H1 (cell line): ENCODE data around the gene UQCRQ. TPM values are rescaled to one million over a fixed set of nuclear protein-coding genes. Genes with fewer than 3 reads are reported as not detected.
A peak's percentile ranks its signal among the peaks of the same experiment; 100 is the strongest.

Experiments
- CTCF ChIA-PET: fragments of 300-600 bp; sonication (Branson Sonifier 250); formaldehyde crosslinking; loops from one replicate; lab custom pipeline; 2021; ENCODE audit not compliant: partially characterized antibody; lab: Charles Lee
- POLR2A ChIA-PET: fragments of 300-600 bp; sonication (Branson Sonifier 250); formaldehyde crosslinking; loops from one replicate; lab custom pipeline; 2021; ENCODE audit warnings: inconsistent platforms; ENCODE audit not compliant: partially characterized antibody; lab: Charles Lee
- DNase-seq, 2 experiments: peaks; one replicate each; pipeline versions ENCODE4 v3.0.0 to v3.0.0-alpha.2; 2010 to 2022; ENCODE audit warnings: low spot score in 2 of 2, low read depth in 1 of 2, mixed read lengths in 1 of 2
- FAIRE-seq: peaks from 2 replicates; lab custom pipeline; 2011; peaks lifted over from hg19 to GRCh38; lab: Jason Lieb, UNC
- H2AFZ ChIP-seq: 2 replicates; pipeline ENCODE4 v1.8.1; 2012; ENCODE audit warnings: low read length, inconsistent platforms
- H2AK5ac ChIP-seq: 2 replicates; pipeline ENCODE4 v1.6.1; 2013; ENCODE audit warnings: low read depth, low read length
- H2BK120ac ChIP-seq: replicated peaks from 2 replicates; pipeline ENCODE3; 2013; ENCODE audit warnings: low read depth, low read length, inconsistent platforms
- H2BK12ac ChIP-seq: 2 replicates; pipeline ENCODE4 v1.6.1; 2013; ENCODE audit warnings: low read depth, low read length
- H2BK15ac ChIP-seq: 2 replicates; pipeline ENCODE4 v1.6.1; 2013; ENCODE audit warnings: low read length
- H2BK20ac ChIP-seq: 2 replicates; pipeline ENCODE4 v1.6.1; 2013; ENCODE audit warnings: low read length
- H2BK5ac ChIP-seq: 2 replicates; pipeline ENCODE4 v1.6.1; 2013; ENCODE audit warnings: low read depth, low read length
- H3K14ac ChIP-seq: 2 replicates; pipeline ENCODE4 v1.6.1; 2013; ENCODE audit warnings: inconsistent platforms; ENCODE audit not compliant: insufficient read length
- H3K18ac ChIP-seq: 2 replicates; pipeline ENCODE4 v1.6.1; 2013; ENCODE audit warnings: low read length; ENCODE audit errors: extremely low read depth
- H3K23ac ChIP-seq: 2 replicates; pipeline ENCODE4 v1.6.1; 2013; ENCODE audit warnings: inconsistent platforms; ENCODE audit not compliant: insufficient read length
- H3K23me2 ChIP-seq: 2 replicates; pipeline ENCODE4 v1.6.1; 2013; ENCODE audit warnings: low read depth, low read length
- H3K27ac ChIP-seq: 2 replicates; pipeline ENCODE4 v1.6.1; 2011; ENCODE audit warnings: low read depth, low read length, inconsistent platforms
- H3K27me3 ChIP-seq, 4 experiments: replicated peaks in 1 of 4; 1 replicate in 1 of 4; 2 replicates in 3 of 4; pipeline versions ENCODE4 v1.6.1 to v1.8.1; 2011 to 2013; ENCODE audit warnings: low read length in 3 of 4, mild to moderate bottlenecking in 3 of 4, inconsistent platforms in 2 of 4, mixed read lengths in 2 of 4, moderate library complexity in 1 of 4; ENCODE audit not compliant: control insufficient read depth in 3 of 4, insufficient read depth in 3 of 4; ENCODE audit errors: extremely low read depth in 1 of 4
- H3K36me3 ChIP-seq, 4 experiments: 2 replicates each; pipeline versions ENCODE4 v1.6.1 to v1.8.1; 2011 to 2013; ENCODE audit warnings: mild to moderate bottlenecking in 4 of 4, low read length in 3 of 4, moderate library complexity in 2 of 4, control low read depth in 1 of 4, inconsistent platforms in 1 of 4; ENCODE audit not compliant: insufficient read depth in 4 of 4, control insufficient read depth in 2 of 4
- H3K4ac ChIP-seq: replicated peaks from 2 replicates; pipeline ENCODE3; 2013; ENCODE audit warnings: low read length, low read depth, mixed read lengths, inconsistent platforms; ENCODE audit not compliant: insufficient read length
- H3K4me1 ChIP-seq, 4 experiments: replicated peaks in 1 of 4; 1 replicate in 1 of 4; 2 replicates in 3 of 4; pipeline versions ENCODE4 v1.6.1 to v1.8.1; 2011 to 2013; ENCODE audit warnings: low read length in 3 of 4, inconsistent platforms in 2 of 4, mixed read lengths in 1 of 4; ENCODE audit not compliant: insufficient read depth in 4 of 4, control insufficient read depth in 3 of 4
- H3K4me2 ChIP-seq, 2 experiments: 2 replicates each; pipeline versions ENCODE4 v1.6.1 to v1.8.1; 2011 to 2013; ENCODE audit warnings: low read depth in 2 of 2, low read length in 2 of 2, control low read depth in 1 of 2, inconsistent platforms in 1 of 2, mild to moderate bottlenecking in 1 of 2; ENCODE audit not compliant: insufficient read depth in 1 of 2
- H3K4me3 ChIP-seq, 4 experiments: fragments of 200-600, 300-600 bp in 1 of 4; sonication (generic), shearing (Covaris generic), sonication (Bioruptor Twin) in 1 of 4; 2 replicates each; pipeline versions ENCODE4 v1.5.1 to v1.8.1; 2011 to 2016; ENCODE audit warnings: low read length in 4 of 4, low read depth in 3 of 4, control low read depth in 2 of 4, inconsistent platforms in 2 of 4, mild to moderate bottlenecking in 2 of 4, mixed read lengths in 1 of 4, moderate library complexity in 1 of 4; ENCODE audit not compliant: insufficient read depth in 2 of 4; ENCODE audit errors: extremely low read depth in 1 of 4
- H3K56ac ChIP-seq: replicated peaks from 2 replicates; pipeline ENCODE3; 2013; ENCODE audit warnings: low read depth, mild to moderate bottlenecking, mixed read lengths, low read length, inconsistent platforms; ENCODE audit not compliant: insufficient read length
- H3K79me1 ChIP-seq: 2 replicates; pipeline ENCODE4 v1.6.1; 2013; ENCODE audit warnings: low read depth, low read length, control low read depth
- H3K79me2 ChIP-seq, 2 experiments: 2 replicates each; pipeline versions ENCODE4 v1.6.1 to v1.8.1; 2012 to 2013; ENCODE audit warnings: low read length in 2 of 2, mild to moderate bottlenecking in 2 of 2, inconsistent platforms in 1 of 2; ENCODE audit not compliant: insufficient read depth in 2 of 2, control insufficient read depth in 1 of 2
- H3K9ac ChIP-seq, 4 experiments: replicated peaks in 1 of 4; 1 replicate in 1 of 4; 2 replicates in 3 of 4; pipeline versions ENCODE4 v1.6.1 to v1.8.1; 2011 to 2013; ENCODE audit warnings: low read depth in 3 of 4, low read length in 3 of 4, control low read depth in 2 of 4, mild to moderate bottlenecking in 2 of 4, moderate library complexity in 2 of 4, inconsistent platforms in 1 of 4; ENCODE audit errors: extremely low read depth in 1 of 4
- H3K9me3 ChIP-seq, 2 experiments: 2 replicates each; pipeline versions ENCODE4 v1.6.1 to v1.8.1; 2012 to 2013; ENCODE audit warnings: mild to moderate bottlenecking in 2 of 2, moderate library complexity in 2 of 2, control low read depth in 1 of 2, inconsistent platforms in 1 of 2, low read depth in 1 of 2, low read length in 1 of 2, mixed read lengths in 1 of 2; ENCODE audit not compliant: insufficient read depth in 2 of 2
- H4K20me1 ChIP-seq, 2 experiments: replicated peaks in 1 of 2; 2 replicates each; pipeline versions ENCODE3 to v1.8.1; 2011 to 2013; ENCODE audit warnings: inconsistent platforms in 2 of 2, low read length in 2 of 2, mild to moderate bottlenecking in 1 of 2; ENCODE audit not compliant: insufficient read depth in 2 of 2, control insufficient read depth in 1 of 2
- H4K5ac ChIP-seq: 2 replicates; pipeline ENCODE4 v1.6.1; 2013; ENCODE audit warnings: low read length, low read depth, mixed read lengths, inconsistent platforms; ENCODE audit not compliant: insufficient read length
- H4K8ac ChIP-seq: 2 replicates; pipeline ENCODE4 v1.8.0; 2013; ENCODE audit warnings: mild to moderate bottlenecking, moderate library complexity, low read length, inconsistent platforms; ENCODE audit not compliant: insufficient read depth; ENCODE audit errors: extremely low read depth
- H4K91ac ChIP-seq: replicated peaks from 2 replicates; pipeline ENCODE3; 2013; ENCODE audit warnings: low read length, mixed read lengths, inconsistent platforms; ENCODE audit not compliant: insufficient read length
- CTCF ChIP-seq, 3 experiments: IDR thresholded peaks; 1 replicate in 2 of 3; 2 replicates in 1 of 3; pipeline versions ENCODE4 v1.5.1 to v1.6.1; 2011; ENCODE audit warnings: low read length in 3 of 3, mild to moderate bottlenecking in 3 of 3, inconsistent platforms in 2 of 3, low read depth in 1 of 3, moderate library complexity in 1 of 3; ENCODE audit not compliant: insufficient read depth in 1 of 3; ENCODE audit errors: control extremely low read depth in 1 of 3
- KDM4A ChIP-seq: IDR thresholded peaks from one replicate; pipeline ENCODE4 v1.7.1; 2012; ENCODE audit warnings: low read depth, mild to moderate bottlenecking, moderate library complexity, low read length, inconsistent platforms; ENCODE audit not compliant: severe bottlenecking
- whole genome bisulfite sequencing, 2 experiments: shearing (Covaris generic) in 1 of 2; methylation state at CpG; one replicate each; pipeline versions ENCODE4 v1.1.6 to v1.1.7; 2013 to 2015; ENCODE audit warnings: low lambda C conversion rate in 2 of 2, mixed read lengths in 2 of 2, inconsistent platforms in 1 of 2, low coverage in 1 of 2, missing lambda C conversion rate in 1 of 2; ENCODE audit not compliant: insufficient replicate concordance in 2 of 2, insufficient coverage in 1 of 2, insufficient read length in 1 of 2; ENCODE audit errors: extremely low coverage in 1 of 2, missing lambda C conversion rate in 1 of 2; 5-methylcytosine and 5-hydroxymethylcytosine counted together
- polyA plus RNA-seq, 7 experiments: library from polyadenylated mRNA; depleted of rRNA in 3 of 7; stranded (reverse) in 5 of 7; unstranded in 2 of 7; fragments of >200 nt in 5 of 7; fragments of 200-250 nt in 2 of 7; gene quantifications; 1 replicate in 5 of 7; 2 replicates in 1 of 7; 4 replicates in 1 of 7; pipeline versions ENCODE4 v1.2.1 to v1.2.3, GENCODE V29; 2011 to 2013; ENCODE audit warnings: missing spikeins in 2 of 7, mixed read lengths in 2 of 7
- total RNA-seq: library from RNA; stranded (reverse); fragmentation: NEBNext Ultra II Directional; extraction: Animal tissue kit (Norgen Biotek cat#: 25700); gene quantifications from 2 replicates; pipeline ENCODE4 v1.2.1, GENCODE V29; 2021

The UQCRQ gene
- total and polyA plus RNA-seq, 2 of the 8 experiments (the other 6 are each of a cell fraction or from before 2014, with no cell fraction given), result 177 to 293 TPM

GRCh38 chr5:132823481-132824050, 42.9 kb upstream of the UQCRQ start:
- Histone ChIP-seq H4K91ac (peak overlapping the region; percentile 68), H2BK20ac (no peak overlapping the region), H3K14ac (no peak overlapping the region), H3K36me3 (no peaks in the 10 kb centered on the region), H3K4me1 (peaks cover 0 to 18% (median 17%) of the 10 kb centered on the region in 4 experiments; a peak in 6 of 7 replicates), H4K5ac (peak overlapping the region; percentile 69), H3K9me3 (no peaks in the 10 kb centered on the region), H2AFZ (peak overlapping the region; percentile 1; the same call in 1 of the 2 replicates), H3K18ac (peak overlapping the region; percentile 87), H2BK120ac (peak overlapping the region; percentile 3), H4K8ac (peak overlapping the region; percentile 91; the same call in 1 of the 2 replicates), H2BK15ac (peak overlapping the region; percentile 97; the same call in 1 of the 2 replicates), H2BK12ac (peak overlapping the region; percentile 84; the same call in 1 of the 2 replicates), H3K27me3 (peaks cover 13 to 57% (median 46%) of the 10 kb centered on the region in 4 experiments), H3K23ac (no peak overlapping the region), H3K4me3 (peak overlapping the region; percentile 28 to 50 (median 34); a peak in 6 of 8 replicates), H3K27ac (peak overlapping the region; percentile 35; the same call in 1 of the 2 replicates), H2AK5ac (0 out of 2 replicates have a peak overlapping the region, but pooled peaks have one; percentile 32), H3K56ac (peak overlapping the region; percentile 72), H3K4ac (peak overlapping the region; percentile 48), H3K79me1 (no peaks in the 10 kb centered on the region), H4K20me1 (no peaks in the 10 kb centered on the region), H3K79me2 (no peaks in the 10 kb centered on the region), H3K23me2 (peaks cover 10% of the 10 kb centered on the region; the same call in 1 of the 2 replicates), H3K9ac (peak overlapping the region in 2 of 4 experiments; percentile 40 to 43; a peak in 4 of 7 replicates), H2BK5ac (peak overlapping the region; percentile 71; the same call in 1 of the 2 replicates), H3K4me2 (peak overlapping the region; percentile 62 to 64)
- DNase-seq (no peak), FAIRE-seq (no peak)
- ChIA-PET POLR2A (interaction anchor here (0.6 to 2.8 kb wide), 12 partner anchors 9 to 140 kb away, joined by 3 to 17 read pairs (median 4); partner anchors contain the start of genes AFF4, GDF9, SEPTIN8 and SOWAHA), CTCF (interaction anchor here (0.7 to 25.6 kb wide), 14 partner anchors 8 to 288 kb away, joined by 3 to 465 read pairs (median 4); partner anchors contain the start of genes CCNI2, GDF9, LEAP2 and SHROOM1)
- WGBS, 2 experiments, result 77% methylated on average over 7 of the region's 7 CpGs; no CpG with 5 or more reads in 1 of the 2 experiments
- TF ChIP-seq KDM4A, result no peak
- TF ChIP-seq CTCF (IDR thresholded peaks at IDR 0.05; ENCODE audit: control extremely low read depth in 1 of 3, insufficient read depth in 1 of 3, low read depth in 1 of 3, low read length in 3 of 3), result peak in 1 of 3 experiments; percentile 13; a peak in 1 of 4 replicates
